Measurements from ENCODE around the gene HLA-DQB2. TPM values are rescaled to one million over a fixed set of nuclear protein-coding genes. Genes with fewer than 3 reads are reported as not detected.
"Not testable (repeated sequence)": the region's sequence is repeated elsewhere in the genome, so short reads cannot be mapped to it uniquely, and the experiment has no call there.

HLA-DQB2 gene
- polyA plus RNA-seq, 2 donors, result 0.51 to 11.9 TPM

- Histone ChIP-seq H3K27me3 (ENCODE audit: control insufficient read depth in 1 of 2, insufficient read depth in 2 of 2, low read length in 2 of 2) (peaks cover 0 to 4% of the 10 kb centered on the region in 2 donors), H3K4me3 (ENCODE audit: low read depth in 1 of 2, low read length in 2 of 2) (no peak overlapping the region), H3K9me3 (ENCODE audit: control insufficient read depth in 2 of 2, insufficient read depth in 1 of 2, low read depth in 1 of 2, low read length in 1 of 2) (no peaks in the 10 kb centered on the region), H3K4me1 (ENCODE audit: control insufficient read depth in 2 of 2, insufficient read depth in 2 of 2, low read length in 1 of 2) (no peaks in the 10 kb centered on the region), H3K36me3 (ENCODE audit: control insufficient read depth in 2 of 2, insufficient read depth in 2 of 2, low read length in 1 of 2) (no peaks in the 10 kb centered on the region), H3K27ac (ENCODE audit: low read depth in 2 of 2, low read length in 1 of 2) (no peak overlapping the region)
- WGBS, 2 donors, result 90 to 91% methylated on average over 16 of the region's 16 CpGs
Observed at GRCh38 chr6:32761072-32761471, 2.3 kb downstream of the HLA-DQB2 start.

GRCh38 chr6:32759669-32760068, 3.7 kb downstream of the HLA-DQB2 start:
- Histone ChIP-seq H3K9me3 (ENCODE audit: control insufficient read depth in 2 of 2, insufficient read depth in 1 of 2, low read depth in 1 of 2, low read length in 1 of 2) (no peaks in the 10 kb centered on the region), H3K4me1 (ENCODE audit: control insufficient read depth in 2 of 2, insufficient read depth in 2 of 2, low read length in 1 of 2) (no peaks in the 10 kb centered on the region), H3K4me3 (ENCODE audit: low read depth in 1 of 2, low read length in 2 of 2) (no peak overlapping the region), H3K27ac (ENCODE audit: low read depth in 2 of 2, low read length in 1 of 2) (no peak overlapping the region), H3K36me3 (ENCODE audit: control insufficient read depth in 2 of 2, insufficient read depth in 2 of 2, low read length in 1 of 2) (no peaks in the 10 kb centered on the region), H3K27me3 (ENCODE audit: control insufficient read depth in 1 of 2, insufficient read depth in 2 of 2, low read length in 2 of 2) (peaks cover 0 to 4% of the 10 kb centered on the region in 2 donors)
- 81 to 84% methylated on average over 1 of the region's 1 CpG for WGBS, 2 donors

- H3K9me3 ChIP-seq (ENCODE audit: control insufficient read depth in 2 of 2, insufficient read depth in 1 of 2, low read depth in 1 of 2, low read length in 1 of 2), result no peaks in the 10 kb centered on the region
- H3K4me1 ChIP-seq (ENCODE audit: control insufficient read depth in 2 of 2, insufficient read depth in 2 of 2, low read length in 1 of 2), result no peaks in the 10 kb centered on the region
- peaks cover 0 to 3% of the 10 kb centered on the region in 2 donors for H3K27me3 ChIP-seq (ENCODE audit: control insufficient read depth in 1 of 2, insufficient read depth in 2 of 2, low read length in 2 of 2)
- H3K27ac ChIP-seq (ENCODE audit: low read depth in 2 of 2, low read length in 1 of 2), result no peak overlapping the region
- H3K36me3 ChIP-seq (ENCODE audit: control insufficient read depth in 2 of 2, insufficient read depth in 2 of 2, low read length in 1 of 2), result no peaks in the 10 kb centered on the region
- 33 to 40% methylated on average over 8 of the region's 8 CpGs for WGBS, 2 donors
- no peak overlapping the region for H3K4me3 ChIP-seq (ENCODE audit: low read depth in 1 of 2, low read length in 2 of 2)
Observed at GRCh38 chr6:32752580-32752979, 10.8 kb downstream of the HLA-DQB2 start.

GRCh38 chr6:32745649-32746048, 17.7 kb downstream of the HLA-DQB2 start:
- not testable (repeated sequence) for H3K4me1 ChIP-seq (ENCODE audit: control insufficient read depth in 2 of 2, insufficient read depth in 2 of 2, low read length in 1 of 2); H3K27ac ChIP-seq (ENCODE audit: low read depth in 2 of 2, low read length in 1 of 2); H3K9me3 ChIP-seq (ENCODE audit: control insufficient read depth in 2 of 2, insufficient read depth in 1 of 2, low read depth in 1 of 2, low read length in 1 of 2); H3K27me3 ChIP-seq (ENCODE audit: control insufficient read depth in 1 of 2, insufficient read depth in 2 of 2, low read length in 2 of 2); H3K4me3 ChIP-seq (ENCODE audit: low read depth in 1 of 2, low read length in 2 of 2); H3K36me3 ChIP-seq (ENCODE audit: control insufficient read depth in 2 of 2, insufficient read depth in 2 of 2, low read length in 1 of 2)
- WGBS, 2 donors, result 60 to 71% methylated on average over 1 of the region's 1 CpG

GRCh38 chr6:32744776-32745175, 18.6 kb downstream of the HLA-DQB2 start:
- Histone ChIP-seq H3K27ac (ENCODE audit: low read depth in 2 of 2, low read length in 1 of 2) (no peak overlapping the region), H3K4me1 (ENCODE audit: control insufficient read depth in 2 of 2, insufficient read depth in 2 of 2, low read length in 1 of 2) (no peaks in the 10 kb centered on the region), H3K9me3 (ENCODE audit: control insufficient read depth in 2 of 2, insufficient read depth in 1 of 2, low read depth in 1 of 2, low read length in 1 of 2) (no peaks in the 10 kb centered on the region), H3K27me3 (ENCODE audit: control insufficient read depth in 1 of 2, insufficient read depth in 2 of 2, low read length in 2 of 2) (no peaks in the 10 kb centered on the region), H3K4me3 (ENCODE audit: low read depth in 1 of 2, low read length in 2 of 2) (no peak overlapping the region), H3K36me3 (ENCODE audit: control insufficient read depth in 2 of 2, insufficient read depth in 2 of 2, low read length in 1 of 2) (no peaks in the 10 kb centered on the region)
- WGBS, 2 donors, result 40 to 46% methylated on average over 5 of the region's 5 CpGs

GRCh38 chr6:32742374-32742773, 21.0 kb downstream of the HLA-DQB2 start:
- no peaks in the 10 kb centered on the region for H3K9me3 ChIP-seq (ENCODE audit: control insufficient read depth in 2 of 2, insufficient read depth in 1 of 2, low read depth in 1 of 2, low read length in 1 of 2)
- no peaks in the 10 kb centered on the region for H3K27me3 ChIP-seq (ENCODE audit: control insufficient read depth in 1 of 2, insufficient read depth in 2 of 2, low read length in 2 of 2)
- WGBS, 2 donors, result 87 to 90% methylated on average over 3 of the region's 3 CpGs

GRCh38 chr6:32741031-32741960, 22.0 kb downstream of the HLA-DQB2 start, which contains the start of gene HLA-DQA2:
HLA-DQA2 (plus strand) TSS chr6:32741391; CDS start chr6:32741444, 53 bp downstream.
- Histone ChIP-seq H3K27me3 (ENCODE audit: control insufficient read depth in 1 of 2, insufficient read depth in 2 of 2, low read length in 2 of 2) (no peaks in the 10 kb centered on the region), H3K27ac (ENCODE audit: low read depth in 2 of 2, low read length in 1 of 2) (no peak within 1 kb of the TSS), H3K4me1 (ENCODE audit: control insufficient read depth in 2 of 2, insufficient read depth in 2 of 2, low read length in 1 of 2) (no peaks in the 10 kb centered on the region), H3K9me3 (ENCODE audit: control insufficient read depth in 2 of 2, insufficient read depth in 1 of 2, low read depth in 1 of 2, low read length in 1 of 2) (no peaks in the 10 kb centered on the region), H3K36me3 (ENCODE audit: control insufficient read depth in 2 of 2, insufficient read depth in 2 of 2, low read length in 1 of 2) (no peaks in the 10 kb centered on the region), H3K4me3 (ENCODE audit: low read depth in 1 of 2, low read length in 2 of 2) (no peak within 1 kb of the TSS)
- 68 to 70% methylated on average over 7 of the region's 7 CpGs for WGBS, 2 donors

More at GRCh38 chr6:32742374-32742773, 21.0 kb downstream of the HLA-DQB2 start:
- H3K4me3 ChIP-seq (ENCODE audit: low read depth in 1 of 2, low read length in 2 of 2), result no peak overlapping the region
- no peaks in the 10 kb centered on the region for H3K36me3 ChIP-seq (ENCODE audit: control insufficient read depth in 2 of 2, insufficient read depth in 2 of 2, low read length in 1 of 2)
- H3K4me1 ChIP-seq (ENCODE audit: control insufficient read depth in 2 of 2, insufficient read depth in 2 of 2, low read length in 1 of 2), result no peaks in the 10 kb centered on the region
- no peak overlapping the region for H3K27ac ChIP-seq (ENCODE audit: low read depth in 2 of 2, low read length in 1 of 2)

GRCh38 chr6:32738126-32738525, 25.2 kb downstream of the HLA-DQB2 start:
- H3K27ac ChIP-seq (ENCODE audit: low read depth in 2 of 2, low read length in 1 of 2), result no peak overlapping the region
- H3K27me3 ChIP-seq (ENCODE audit: control insufficient read depth in 1 of 2, insufficient read depth in 2 of 2, low read length in 2 of 2), result peaks cover 0 to 4% of the 10 kb centered on the region in 2 donors
- H3K36me3 ChIP-seq (ENCODE audit: control insufficient read depth in 2 of 2, insufficient read depth in 2 of 2, low read length in 1 of 2), result no peaks in the 10 kb centered on the region
- no peak overlapping the region for H3K4me3 ChIP-seq (ENCODE audit: low read depth in 1 of 2, low read length in 2 of 2)
- no peaks in the 10 kb centered on the region for H3K9me3 ChIP-seq (ENCODE audit: control insufficient read depth in 2 of 2, insufficient read depth in 1 of 2, low read depth in 1 of 2, low read length in 1 of 2)
- H3K4me1 ChIP-seq (ENCODE audit: control insufficient read depth in 2 of 2, insufficient read depth in 2 of 2, low read length in 1 of 2), result no peaks in the 10 kb centered on the region
- WGBS, 2 donors, result 58 to 62% methylated on average over 2 of the region's 2 CpGs

- no peak overlapping the region for H3K4me3 ChIP-seq (ENCODE audit: low read depth in 1 of 2, low read length in 2 of 2)
- WGBS, 2 donors, result 40 to 50% methylated on average over 3 of the region's 3 CpGs
- no peaks in the 10 kb centered on the region for H3K9me3 ChIP-seq (ENCODE audit: control insufficient read depth in 2 of 2, insufficient read depth in 1 of 2, low read depth in 1 of 2, low read length in 1 of 2)
- no peaks in the 10 kb centered on the region for H3K4me1 ChIP-seq (ENCODE audit: control insufficient read depth in 2 of 2, insufficient read depth in 2 of 2, low read length in 1 of 2)
- H3K27me3 ChIP-seq (ENCODE audit: control insufficient read depth in 1 of 2, insufficient read depth in 2 of 2, low read length in 2 of 2), result no peaks in the 10 kb centered on the region
- no peak overlapping the region for H3K27ac ChIP-seq (ENCODE audit: low read depth in 2 of 2, low read length in 1 of 2)
- no peaks in the 10 kb centered on the region for H3K36me3 ChIP-seq (ENCODE audit: control insufficient read depth in 2 of 2, insufficient read depth in 2 of 2, low read length in 1 of 2)
Observed at GRCh38 chr6:32718879-32719278, 44.5 kb downstream of the HLA-DQB2 start.

- WGBS, 2 donors, result 93% methylated on average over 3 of the region's 3 CpGs
- Histone ChIP-seq H3K27ac (ENCODE audit: low read depth in 2 of 2, low read length in 1 of 2) (no peak overlapping the region), H3K27me3 (ENCODE audit: control insufficient read depth in 1 of 2, insufficient read depth in 2 of 2, low read length in 2 of 2) (peaks cover 0 to 3% of the 10 kb centered on the region in 2 donors), H3K4me3 (ENCODE audit: low read depth in 1 of 2, low read length in 2 of 2) (no peak overlapping the region), H3K9me3 (ENCODE audit: control insufficient read depth in 2 of 2, insufficient read depth in 1 of 2, low read depth in 1 of 2, low read length in 1 of 2) (no peaks in the 10 kb centered on the region), H3K4me1 (ENCODE audit: control insufficient read depth in 2 of 2, insufficient read depth in 2 of 2, low read length in 1 of 2) (no peaks in the 10 kb centered on the region), H3K36me3 (ENCODE audit: control insufficient read depth in 2 of 2, insufficient read depth in 2 of 2, low read length in 1 of 2) (no peaks in the 10 kb centered on the region)
Observed at GRCh38 chr6:32716396-32716795, 46.9 kb downstream of the HLA-DQB2 start.

Measured in esophagus (tissue), 2 donors.